Activated T-helper 1 cell treated with anti-CD3 and anti-CD28 coated beads, Interleukin-12 subunit alpha, Interleukin-12 subunit beta, Interleukin-2, Interleukin-4 antibody, amounts not matched to agents 30 ng/mL and 10 ng/mL and 1 ng/mL, durations not matched to agents 14 hours and 24 hours and 36 hours (primary cell): ENCODE results near the gene GALNT10. TPM values are rescaled to one million over a fixed set of nuclear protein-coding genes. Genes with fewer than 3 reads are reported as not detected.

Experiments used
- DNase-seq: peaks from one replicate; pipeline ENCODE4 v3.0.0; 2021; ENCODE audit warnings: low spot score
- H3K27ac Mint-ChIP-seq: one replicate; pipeline ENCODE4 v1.8.0; 2021; ENCODE audit warnings: mild to moderate bottlenecking, mixed read lengths
- H3K27me3 Mint-ChIP-seq: one replicate; pipeline ENCODE4 v1.8.0; 2022; ENCODE audit warnings: mild to moderate bottlenecking, moderate library complexity, mixed read lengths; ENCODE audit not compliant: insufficient read depth
- H3K36me3 Mint-ChIP-seq: one replicate; pipeline ENCODE4 v1.8.0; 2021; ENCODE audit warnings: low read depth, mixed read lengths
- H3K4me1 Mint-ChIP-seq: one replicate; pipeline ENCODE4 v1.8.0; 2021; ENCODE audit warnings: low read depth, mixed read lengths
- H3K4me3 Mint-ChIP-seq: one replicate; pipeline ENCODE4 v1.8.0; 2021; ENCODE audit warnings: mild to moderate bottlenecking, moderate library complexity, mixed read lengths
- H3K9me3 Mint-ChIP-seq: one replicate; pipeline ENCODE4 v1.8.0; 2021; ENCODE audit warnings: mixed read lengths
- intact Hi-C: fragments of 100-400 bp; cut with micrococcal nuclease; formaldehyde crosslinking; loops from one replicate; pipeline ENCODE4 v1.15.1; 2024
- total RNA-seq: library from RNA; stranded (reverse); gene quantifications from 2 replicates; pipeline ENCODE4 v1.2.3, GENCODE V29; 2022

Gene GALNT10
- total RNA-seq, 1 donor from 2014 or later = 55.6 TPM

DNA sequence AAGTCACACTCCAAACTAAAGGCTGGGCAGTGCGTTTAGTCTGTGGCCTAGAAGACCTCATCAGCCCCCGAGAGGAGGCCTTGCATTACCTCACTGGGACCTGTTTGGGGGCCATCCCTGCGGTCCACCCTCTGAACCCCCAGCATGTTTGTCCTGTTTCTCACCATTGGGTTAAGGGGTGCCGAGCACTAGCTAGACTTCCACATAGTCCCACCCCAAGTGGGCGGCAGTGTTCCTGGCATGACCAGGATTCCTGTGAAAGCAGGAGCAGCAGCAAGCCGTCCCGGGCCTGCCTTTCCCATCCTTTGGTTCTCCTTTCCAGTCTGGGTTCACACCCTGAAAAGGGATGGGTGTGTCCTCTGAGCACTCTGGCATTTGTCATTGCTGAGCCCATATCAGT is 228.7 kb downstream of the GALNT10 start:
- Mint-ChIP-seq H3K36me3 (peaks cover 40% of the 10 kb centered on the region), H3K27me3 (no peaks in the 10 kb centered on the region), H3K9me3 (no peaks in the 10 kb centered on the region), H3K27ac (no peak overlapping the region), H3K4me1 (no peaks in the 10 kb centered on the region), H3K4me3 (no peak overlapping the region)
- no peak for DNase-seq
- intact Hi-C loops = no loop called here

DNA sequence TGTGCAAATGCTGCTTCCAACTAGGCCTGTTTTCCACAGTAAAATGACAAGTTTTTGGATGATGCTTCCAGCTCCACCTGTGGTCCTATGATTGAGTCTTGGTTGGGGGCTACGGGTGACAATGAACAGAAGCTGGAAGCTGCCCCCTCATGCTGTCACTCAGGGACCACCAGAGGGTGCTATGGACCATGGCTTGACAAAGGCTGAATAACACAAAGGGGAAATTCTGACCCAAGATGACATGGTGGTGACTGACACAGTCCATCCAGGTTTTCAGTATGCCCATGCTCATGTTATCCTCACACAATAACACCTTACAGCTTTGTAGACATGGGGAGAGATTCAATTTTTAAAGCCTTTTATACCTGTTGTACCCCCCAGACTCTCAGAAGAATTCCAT is 231.3 kb downstream of the GALNT10 start:
- Mint-ChIP-seq H3K4me3 (no peak overlapping the region), H3K27me3 (no peaks in the 10 kb centered on the region), H3K4me1 (no peaks in the 10 kb centered on the region), H3K9me3 (no peaks in the 10 kb centered on the region), H3K36me3 (peaks cover 35% of the 10 kb centered on the region), H3K27ac (no peak overlapping the region)
- DNase-seq = no peak
- intact Hi-C loops = no loop called here

DNA sequence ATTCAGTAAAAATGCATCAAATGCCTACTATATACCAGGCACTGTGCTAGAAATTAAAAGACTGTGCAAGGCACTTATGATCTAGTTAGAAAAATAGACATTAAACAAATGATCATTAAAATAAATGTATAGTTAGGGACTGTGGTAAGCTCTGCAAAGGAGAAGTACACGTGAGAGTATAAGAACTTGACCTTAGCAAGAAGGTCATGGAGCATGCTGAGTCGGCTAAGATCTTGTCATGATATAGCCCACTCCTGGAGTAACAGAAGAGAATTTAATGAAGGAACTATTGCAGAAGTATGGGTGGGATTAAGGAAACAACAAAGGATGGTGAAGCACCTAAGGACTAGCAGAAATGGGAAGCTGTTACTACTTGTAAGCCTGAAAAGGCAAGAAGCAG is 231.8 kb downstream of the GALNT10 start:
- Mint-ChIP-seq H3K27ac (no peak overlapping the region), H3K9me3 (peaks cover 4% of the 10 kb centered on the region), H3K27me3 (no peaks in the 10 kb centered on the region), H3K36me3 (peaks cover 39% of the 10 kb centered on the region), H3K4me3 (no peak overlapping the region), H3K4me1 (no peaks in the 10 kb centered on the region)
- intact Hi-C loops = no loop called here
- DNase-seq = no peak

DNA sequence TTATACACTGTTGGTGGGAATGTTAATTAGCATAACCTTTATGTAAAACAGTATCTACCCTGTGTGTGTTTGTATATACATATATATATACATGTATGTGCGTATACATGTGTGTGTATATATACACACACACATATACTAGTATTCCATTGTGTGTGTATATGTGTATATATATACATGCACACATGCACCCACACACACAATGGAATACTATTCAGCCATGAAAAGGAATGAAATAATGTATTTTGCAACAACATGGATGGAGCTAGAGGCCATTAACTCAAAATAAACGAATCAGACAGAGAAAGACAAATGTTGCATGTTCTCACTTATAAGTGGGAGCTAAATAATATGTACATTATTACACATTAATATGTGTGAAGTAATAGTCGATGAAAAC is 237.7 kb downstream of the GALNT10 start:
- no peak overlapping the region for H3K4me3 Mint-ChIP-seq
- no peaks in the 10 kb centered on the region for H3K27me3 Mint-ChIP-seq
- no peak overlapping the region for H3K27ac Mint-ChIP-seq
- H3K4me1 Mint-ChIP-seq = peaks cover 4% of the 10 kb centered on the region
- DNase-seq = no peak
- peaks cover 23% of the 10 kb centered on the region for H3K36me3 Mint-ChIP-seq
- peaks cover 9% of the 10 kb centered on the region for H3K9me3 Mint-ChIP-seq
- intact Hi-C loops = no loop called here

DNA sequence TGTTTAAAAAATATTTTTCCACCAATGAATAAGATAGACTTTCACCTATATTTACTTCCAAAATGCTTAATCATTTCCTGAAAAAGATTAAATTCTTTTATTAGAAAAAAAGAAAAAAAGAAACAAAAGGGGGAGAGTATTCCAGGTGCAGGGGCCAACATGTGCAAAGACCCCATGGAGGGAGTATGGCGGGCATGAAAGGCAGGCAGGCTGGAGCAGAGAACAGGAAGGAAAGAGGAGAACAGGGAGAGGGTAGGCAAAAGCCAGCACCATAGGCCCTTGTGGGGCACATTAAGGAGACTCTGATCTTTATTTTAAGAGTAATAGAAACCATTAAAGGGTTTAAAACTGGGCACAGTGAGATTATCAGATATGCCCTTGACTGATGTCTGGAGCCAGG is 238.8 kb downstream of the GALNT10 start:
- H3K27ac Mint-ChIP-seq = no peak overlapping the region
- H3K36me3 Mint-ChIP-seq = peaks cover 27% of the 10 kb centered on the region
- peaks cover 9% of the 10 kb centered on the region for H3K9me3 Mint-ChIP-seq
- no peaks in the 10 kb centered on the region for H3K27me3 Mint-ChIP-seq
- intact Hi-C loops = no loop called here
- no peak for DNase-seq
- peaks cover 4% of the 10 kb centered on the region for H3K4me1 Mint-ChIP-seq
- H3K4me3 Mint-ChIP-seq = no peak overlapping the region

DNA sequence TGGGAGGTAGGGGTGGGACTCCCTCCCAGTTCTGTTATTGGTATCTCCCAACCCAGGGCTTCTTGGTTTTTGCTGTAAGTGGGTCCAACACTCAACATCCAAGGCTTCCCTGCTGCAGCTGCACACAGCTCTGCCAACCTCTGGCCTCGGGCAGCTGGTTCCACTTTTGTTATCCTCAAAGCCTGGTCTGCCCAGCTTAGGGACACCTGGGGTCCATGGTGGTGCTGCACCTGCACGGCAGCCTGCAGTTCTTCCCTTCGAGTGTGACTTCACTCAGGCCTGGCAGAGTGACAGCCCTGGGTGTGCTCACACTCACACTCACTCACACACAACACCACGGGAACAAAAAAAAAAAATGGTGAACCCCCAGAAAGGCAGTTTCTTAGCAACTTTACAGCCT is 239.9 kb downstream of the GALNT10 start:
- Mint-ChIP-seq H3K27me3 (no peaks in the 10 kb centered on the region), H3K4me1 (peaks cover 4% of the 10 kb centered on the region), H3K27ac (no peak overlapping the region), H3K4me3 (no peak overlapping the region), H3K9me3 (peaks cover 9% of the 10 kb centered on the region), H3K36me3 (peaks cover 32% of the 10 kb centered on the region)
- DNase-seq = no peak
- intact Hi-C loops = no loop called here

DNA sequence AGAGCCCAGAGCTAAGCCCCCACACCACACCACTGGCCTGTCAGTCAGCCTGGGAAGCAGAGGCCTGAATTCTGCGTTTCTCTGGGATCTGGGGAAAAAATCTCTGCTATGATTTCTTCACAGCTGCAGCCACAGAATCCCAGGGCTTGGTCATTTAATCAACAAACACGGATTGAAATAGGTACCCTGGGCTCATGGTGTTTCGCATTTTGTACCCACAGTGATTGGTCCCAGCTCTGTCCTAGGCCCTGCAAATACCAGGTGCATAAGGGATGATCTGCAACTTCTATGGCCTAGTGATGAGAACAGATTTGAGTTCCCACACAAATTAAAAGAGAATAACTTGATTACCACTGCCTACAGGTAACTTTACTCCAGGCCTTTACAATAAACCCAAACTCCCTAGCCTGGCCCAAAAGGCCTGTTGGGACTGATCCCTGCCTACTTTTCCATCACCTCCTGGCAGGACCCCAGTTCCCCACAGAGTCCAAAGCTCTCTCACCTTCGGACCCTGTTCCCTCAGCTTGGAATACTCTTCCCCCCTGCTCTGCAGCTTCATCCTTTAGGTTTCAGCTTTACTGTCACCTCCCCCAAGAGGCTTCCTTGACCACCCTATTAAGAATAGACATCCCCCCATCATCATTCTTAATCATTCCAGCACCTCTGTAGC is 240.6 kb downstream of the GALNT10 start:
- H3K4me1 Mint-ChIP-seq = peaks cover 4% of the 10 kb centered on the region
- no peak overlapping the region for H3K27ac Mint-ChIP-seq
- H3K9me3 Mint-ChIP-seq = peaks cover 9% of the 10 kb centered on the region
- intact Hi-C loops = no loop called here
- DNase-seq = no peak
- H3K4me3 Mint-ChIP-seq = no peak overlapping the region
- H3K27me3 Mint-ChIP-seq = no peaks in the 10 kb centered on the region
- peaks cover 35% of the 10 kb centered on the region for H3K36me3 Mint-ChIP-seq

DNA sequence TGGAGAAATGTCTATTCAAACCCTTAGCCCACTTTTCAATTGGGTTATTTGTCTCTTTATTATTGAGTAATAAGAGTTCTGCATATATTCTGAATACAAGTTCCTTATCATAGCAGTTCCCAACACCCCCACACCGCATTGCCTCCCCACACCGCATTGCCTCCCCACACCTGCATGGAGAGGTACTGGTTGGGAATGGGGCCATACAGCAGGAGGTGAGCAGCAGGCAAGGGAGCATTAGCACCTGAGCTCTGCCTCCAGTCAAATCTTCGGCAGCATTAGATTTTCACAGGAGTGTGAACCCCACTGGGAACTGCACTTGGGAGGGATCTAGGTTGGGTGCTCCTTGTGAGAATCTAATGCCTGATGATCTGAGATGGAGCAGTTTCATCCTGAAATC is 244.7 kb downstream of the GALNT10 start:
- Mint-ChIP-seq H3K4me3 (no peak overlapping the region), H3K4me1 (peaks cover 4% of the 10 kb centered on the region), H3K36me3 (peaks cover 47% of the 10 kb centered on the region), H3K9me3 (no peaks in the 10 kb centered on the region), H3K27me3 (no peaks in the 10 kb centered on the region), H3K27ac (no peak overlapping the region)
- no peak for DNase-seq
- intact Hi-C loops = no loop called here

DNA sequence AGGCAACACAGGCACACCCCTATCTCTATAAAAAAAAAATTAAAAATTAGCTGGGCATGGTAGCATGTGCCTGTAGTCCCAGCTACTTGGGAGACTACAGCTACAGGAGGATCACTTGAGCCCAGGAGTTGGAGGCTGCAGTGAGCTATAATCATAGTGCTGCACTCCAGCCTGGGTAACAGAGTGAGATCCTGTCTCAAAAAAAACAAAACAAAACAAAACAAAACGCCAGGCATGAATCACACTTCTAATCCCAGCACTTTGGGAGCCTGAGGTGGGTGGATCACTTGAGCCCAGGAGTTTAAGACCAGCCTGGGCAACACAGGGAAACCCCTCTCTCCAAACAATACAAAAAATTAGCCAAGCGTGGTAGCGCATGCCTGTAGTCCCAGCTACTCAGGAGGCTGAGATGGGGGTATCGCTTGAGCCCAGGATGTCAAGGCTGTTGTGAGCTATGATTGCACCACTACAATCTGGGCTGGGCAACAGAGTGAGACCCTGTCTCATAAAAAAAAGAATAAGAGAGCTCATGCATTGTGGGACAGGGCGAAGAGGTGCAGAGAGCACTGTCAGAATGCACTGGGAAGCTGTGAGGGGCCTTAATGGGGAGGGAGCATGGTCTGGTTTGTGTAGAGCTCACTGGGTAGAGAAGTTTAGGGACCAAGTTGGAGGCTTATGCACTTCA is 246.9 kb downstream of the GALNT10 start:
- Mint-ChIP-seq H3K27ac (no peak overlapping the region), H3K27me3 (no peaks in the 10 kb centered on the region), H3K9me3 (no peaks in the 10 kb centered on the region), H3K36me3 (peaks cover 55% of the 10 kb centered on the region), H3K4me1 (peaks cover 14% of the 10 kb centered on the region), H3K4me3 (no peak overlapping the region)
- no peak for DNase-seq
- intact Hi-C loops = no loop called here

DNA sequence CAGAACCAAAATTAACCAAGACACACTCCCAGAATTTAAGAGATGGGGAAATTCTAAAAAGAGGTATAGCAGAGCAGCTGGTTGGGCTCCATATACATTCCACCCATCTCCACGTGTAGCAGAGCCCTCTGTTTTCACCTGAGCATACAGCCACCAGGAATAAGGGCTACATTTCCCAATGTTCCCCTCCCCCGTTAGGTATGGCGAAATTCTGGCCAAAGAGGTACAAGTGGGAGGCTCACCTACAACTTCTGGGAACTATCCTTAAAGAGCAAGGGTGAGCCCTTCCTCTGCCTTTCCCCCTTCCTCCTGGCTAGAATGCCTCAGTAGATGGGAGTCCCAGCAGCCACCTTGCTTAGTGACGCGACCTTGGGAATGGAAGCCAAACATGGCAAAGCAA is 250.0 kb downstream of the GALNT10 start:
- H3K27me3 Mint-ChIP-seq = no peaks in the 10 kb centered on the region
- no peak overlapping the region for H3K27ac Mint-ChIP-seq
- intact Hi-C loops = loop anchor here (10.0 kb wide), 1 partner anchor 166 kb away; no protein-coding TSS in a partner anchor
- H3K9me3 Mint-ChIP-seq = no peaks in the 10 kb centered on the region
- H3K4me3 Mint-ChIP-seq = no peak overlapping the region
- H3K4me1 Mint-ChIP-seq = peaks cover 29% of the 10 kb centered on the region
- no peak for DNase-seq
- peaks cover 46% of the 10 kb centered on the region for H3K36me3 Mint-ChIP-seq

DNA sequence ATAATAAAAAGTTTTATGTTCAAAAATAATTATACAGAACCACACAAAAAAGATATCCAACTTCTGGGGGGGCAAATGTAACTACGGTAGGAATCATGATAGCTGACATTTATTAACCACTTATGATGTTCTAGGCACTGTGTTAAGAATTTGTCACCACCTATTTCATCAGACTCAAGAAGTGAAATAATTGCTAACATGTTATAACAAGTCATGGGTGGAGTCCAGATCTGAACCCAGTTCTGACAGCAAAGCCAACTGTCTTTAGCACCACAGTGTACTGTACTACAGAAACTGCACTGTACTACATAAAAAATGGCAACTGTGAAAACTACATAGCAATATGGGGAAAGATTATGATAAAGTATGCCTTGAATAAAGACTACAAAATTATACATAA is 252.3 kb downstream of the GALNT10 start:
- Mint-ChIP-seq H3K9me3 (no peaks in the 10 kb centered on the region), H3K27ac (no peak overlapping the region), H3K4me3 (no peak overlapping the region), H3K36me3 (peaks cover 33% of the 10 kb centered on the region), H3K4me1 (peaks cover 38% of the 10 kb centered on the region), H3K27me3 (no peaks in the 10 kb centered on the region)
- DNase-seq = no peak
- intact Hi-C loops = loop anchor here (10.0 kb wide), 1 partner anchor 168 kb away; no protein-coding TSS in a partner anchor

DNA sequence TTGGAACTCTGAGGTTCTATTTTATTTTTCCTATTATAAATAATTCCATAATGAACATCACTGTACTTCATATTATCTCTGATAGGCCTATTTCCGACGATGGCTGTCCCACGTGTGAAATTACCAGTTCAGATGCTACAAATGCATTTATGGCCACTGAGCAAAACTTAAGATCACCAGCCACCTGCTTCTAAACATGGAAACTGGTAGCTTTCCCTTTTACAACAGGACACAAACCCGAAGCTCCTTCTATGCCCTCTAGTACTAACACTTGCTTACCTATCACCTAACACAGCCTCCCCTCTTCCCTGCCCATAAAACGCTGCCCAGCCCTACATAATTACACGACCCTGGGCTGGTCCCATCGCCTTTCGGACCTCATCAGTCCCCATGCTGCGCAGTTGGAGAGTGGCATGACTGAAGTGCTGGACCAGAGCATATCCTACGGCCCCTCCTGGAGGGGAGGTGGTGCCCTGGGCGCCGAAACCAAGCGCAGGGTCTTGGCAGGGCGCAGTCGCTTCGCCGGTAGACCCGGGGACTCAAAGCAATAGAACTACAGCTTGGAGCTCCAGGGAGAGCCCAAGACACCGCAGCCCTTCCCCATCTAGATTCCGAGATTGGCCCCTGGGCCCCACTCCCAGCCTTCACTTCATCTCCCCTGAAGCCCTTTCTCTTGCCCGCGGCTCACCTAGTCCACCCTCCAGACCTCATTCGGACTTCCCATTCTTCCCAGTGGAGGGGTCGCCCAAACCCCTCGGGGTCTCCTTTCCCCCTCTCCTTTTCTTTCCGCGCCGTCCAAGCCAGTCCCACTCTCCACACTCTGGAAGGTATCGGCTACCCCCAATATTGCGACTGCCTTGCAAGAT is 254.3 kb downstream of the GALNT10 start:
- H3K27me3 Mint-ChIP-seq = no peaks in the 10 kb centered on the region
- peaks cover 29% of the 10 kb centered on the region for H3K36me3 Mint-ChIP-seq
- intact Hi-C loops = loop anchor here (1.0 to 10.0 kb wide), 9 partner anchors 39 to 496 kb away; partner anchors contain the start of genes CNOT8, FAM114A2, GALNT10 and LARP1
- H3K27ac Mint-ChIP-seq = peak overlapping the region; percentile 95
- no peaks in the 10 kb centered on the region for H3K9me3 Mint-ChIP-seq
- H3K4me3 Mint-ChIP-seq = peak overlapping the region; percentile 99
- no peak for DNase-seq
- H3K4me1 Mint-ChIP-seq = peaks cover 56% of the 10 kb centered on the region
